K562 (cell line): ENCODE results near the gene RAE1. TPM values are rescaled to one million over a fixed set of nuclear protein-coding genes. Genes with fewer than 3 reads are reported as not detected.

Experiments used
- ATAC-seq: fragments of 200-7000 bp; cut with Tn5 transposase; 3 replicates; pipeline ENCODE4 v1.9.1; 2020; ENCODE audit warnings: moderate library complexity
- BruUV-seq: library from RNA; stranded (reverse); fragments of 400-500 nt; replicated peaks from 2 replicates; lab custom pipeline; 2021; lab: Mats Ljungman, UMichigan
- CTCF ChIA-PET: fragments of 300-600 bp; formaldehyde crosslinking; extraction: SDS; loops from one replicate; lab custom pipeline; 2021; ENCODE audit warnings: low intra/inter-chr PET ratio; lab: Yijun Ruan, JAX
- POLR2A ChIA-PET: fragments of 300-600, 350-650 bp; sonication (Branson Sonifier 250); formaldehyde crosslinking; extraction: SDS; loops from one replicate; lab custom pipeline; 2021; ENCODE audit warnings: antibody characterized with exemption, inconsistent platforms; lab: Yijun Ruan, JAX
- DNase-seq, 4 experiments: peaks; one replicate each; pipeline versions ENCODE4 v3.0.0 to v3.0.0-alpha.2; 2011 to 2018; ENCODE audit warnings: low spot score in 3 of 4, mixed read lengths in 3 of 4; ENCODE audit errors: extremely low read depth in 1 of 4
- FAIRE-seq: peaks from 2 replicates; lab custom pipeline; 2011; peaks lifted over from hg19 to GRCh38; lab: Jason Lieb, UNC
- H2AFZ ChIP-seq: 2 replicates; pipeline ENCODE4 v1.6.0; 2011; ENCODE audit warnings: low read depth, low read length, control low read depth, inconsistent platforms
- H3K27ac ChIP-seq: fragments of 200-600 bp; 3 replicates; pipeline ENCODE4 v1.8.0; 2011; ENCODE audit warnings: low read depth, mild to moderate bottlenecking, control low read depth, inconsistent platforms, low read length, moderate library complexity, mixed read lengths; ENCODE audit errors: extremely low read depth
- H3K27me3 ChIP-seq, 2 experiments: fragments of 300-600 bp in 1 of 2; 2 replicates in 1 of 2; 3 replicates in 1 of 2; pipeline versions ENCODE4 v1.6.0 to v1.8.0; 2011; ENCODE audit warnings: inconsistent platforms in 2 of 2, low read length in 2 of 2, mild to moderate bottlenecking in 1 of 2, mixed read lengths in 1 of 2, moderate library complexity in 1 of 2; ENCODE audit not compliant: control insufficient read depth in 2 of 2, insufficient read depth in 2 of 2
- H3K36me3 ChIP-seq: fragments of 300-600 bp; 3 replicates; pipeline ENCODE4 v1.8.0; 2011; ENCODE audit warnings: mild to moderate bottlenecking, low read length, inconsistent platforms; ENCODE audit not compliant: control insufficient read depth, insufficient read depth
- H3K4me1 ChIP-seq, 2 experiments: fragments of 200-600 bp in 1 of 2; replicated peaks in 1 of 2; 2 replicates in 1 of 2; 3 replicates in 1 of 2; pipeline versions ENCODE4 v1.5.1 to v1.8.0; 2011; ENCODE audit warnings: inconsistent platforms in 2 of 2, low read length in 2 of 2, mild to moderate bottlenecking in 1 of 2, mixed read lengths in 1 of 2, moderate library complexity in 1 of 2; ENCODE audit not compliant: control insufficient read depth in 2 of 2, insufficient read depth in 2 of 2
- H3K4me2 ChIP-seq: 2 replicates; pipeline ENCODE4 v1.6.1; 2011; ENCODE audit warnings: low read length, control low read depth, inconsistent platforms, mixed read lengths; ENCODE audit not compliant: insufficient read depth
- H3K4me3 ChIP-seq: fragments of 200-600 bp; sonication (generic), shearing (Covaris generic); 2 replicates; pipeline ENCODE4 v1.5.1; 2016; ENCODE audit warnings: control low read depth, inconsistent platforms
- H3K79me2 ChIP-seq: fragments of 200-600 bp; 3 replicates; pipeline ENCODE4 v1.8.0; 2011; ENCODE audit warnings: low read length, inconsistent platforms; ENCODE audit not compliant: control insufficient read depth, insufficient read depth
- H3K9ac ChIP-seq, 2 experiments: 2 replicates each; pipeline versions ENCODE4 v1.6.0 to v1.6.1; 2011; ENCODE audit warnings: low read depth in 2 of 2, low read length in 2 of 2, control low read depth in 1 of 2, inconsistent platforms in 1 of 2, mild to moderate bottlenecking in 1 of 2, mixed read lengths in 1 of 2; ENCODE audit not compliant: insufficient read depth in 1 of 2
- H3K9me1 ChIP-seq: one replicate; pipeline ENCODE4 v1.6.0; 2011; ENCODE audit warnings: inconsistent platforms, mild to moderate bottlenecking, low read length, moderate library complexity; ENCODE audit not compliant: control insufficient read depth, insufficient read depth
- H3K9me3 ChIP-seq: replicated peaks from 2 replicates; pipeline ENCODE4 v1.5.1; 2011; ENCODE audit warnings: low read depth, low read length, inconsistent platforms; ENCODE audit not compliant: control insufficient read depth, insufficient read depth
- H4K20me1 ChIP-seq: replicated peaks from 2 replicates; pipeline ENCODE4 v1.6.1; 2011; ENCODE audit warnings: low read length, inconsistent platforms, mixed read lengths; ENCODE audit not compliant: control insufficient read depth, insufficient read depth
- IRF9 ChIP-seq: fragments of 450-650 bp; IDR thresholded peaks from 2 replicates; pipeline ENCODE4 v1.6.1; 2016; ENCODE audit warnings: missing biosample characterization, missing genetic modification characterization
- JUN ChIP-seq, 2 experiments: sonication (generic) in 1 of 2; formaldehyde crosslinking in 1 of 2; IDR thresholded peaks; 2 replicates each; pipeline versions ENCODE4 v1.6.1 to v1.8.0; 2012 to 2022; ENCODE audit warnings: borderline replicate concordance in 2 of 2, mild to moderate bottlenecking in 2 of 2, improper control_type of control experiment in 1 of 2, low read depth in 1 of 2, low read length in 1 of 2, missing genetic modification reagents in 1 of 2
- JUNB ChIP-seq: fragments of 450-650 bp; formaldehyde crosslinking; conservative IDR thresholded peaks from 2 replicates; pipeline ENCODE4 v1.4.0; 2020; ENCODE audit warnings: mild to moderate bottlenecking
- KLF13 ChIP-seq: fragments of 450-650 bp; IDR thresholded peaks from 2 replicates; pipeline ENCODE4 v1.6.1; 2016; ENCODE audit warnings: missing genetic modification characterization, low read depth, mild to moderate bottlenecking, missing compliant biosample characterization, moderate library complexity, borderline replicate concordance
- NEUROD1 ChIP-seq: fragments of 150-350 bp; IDR thresholded peaks from 2 replicates; pipeline ENCODE4 v1.6.1; 2014; ENCODE audit warnings: borderline replicate concordance, low read length, low read depth; ENCODE audit not compliant: partially characterized antibody
- NFYB ChIP-seq: IDR thresholded peaks from 2 replicates; pipeline ENCODE4 v1.6.1; 2011; ENCODE audit warnings: mild to moderate bottlenecking, moderate library complexity; ENCODE audit not compliant: insufficient read length; ENCODE audit errors: extremely low read depth
- PHF21A ChIP-seq: fragments of 450-650 bp; IDR thresholded peaks from 2 replicates; pipeline ENCODE4 v1.6.1; 2017; ENCODE audit warnings: low read depth, borderline replicate concordance
- POLR2AphosphoS2 ChIP-seq: IDR thresholded peaks from 2 replicates; pipeline ENCODE4 v1.6.1; 2012; ENCODE audit warnings: low read length, improper control_type of control experiment
- POLR2G ChIP-seq: fragments of 200-400 bp; formaldehyde crosslinking; IDR thresholded peaks from 2 replicates; pipeline ENCODE4 v1.6.1; 2017; ENCODE audit warnings: low read depth, mild to moderate bottlenecking, antibody characterized with exemption, low read length, moderate library complexity
- PTRF ChIP-seq: fragments of 450-650 bp; IDR thresholded peaks from 2 replicates; pipeline ENCODE4 v1.6.1; 2016; ENCODE audit warnings: mild to moderate bottlenecking, missing genetic modification characterization, missing compliant biosample characterization
- SAP30 ChIP-seq: fragments of 200-600 bp; sonication (generic); IDR thresholded peaks from 2 replicates; pipeline ENCODE4 v1.6.1; 2012; ENCODE audit warnings: borderline replicate concordance, low read depth, mild to moderate bottlenecking, moderate library complexity, low read length, control low read depth, inconsistent platforms; ENCODE audit not compliant: insufficient read depth, poor library complexity, severe bottlenecking
- SRSF3 ChIP-seq: fragments of 200-400 bp; formaldehyde crosslinking; IDR thresholded peaks from 2 replicates; pipeline ENCODE4 v1.6.1; 2016; ENCODE audit warnings: mild to moderate bottlenecking, low read length, moderate library complexity; ENCODE audit not compliant: insufficient read depth
- TAF9B ChIP-seq: fragments of 450-650 bp; IDR thresholded peaks from 2 replicates; pipeline ENCODE4 v1.6.1; 2018; ENCODE audit warnings: mild to moderate bottlenecking; ENCODE audit not compliant: partially characterized antibody
- TGIF2 ChIP-seq: sonication (generic); formaldehyde crosslinking; IDR thresholded peaks from 2 replicates; pipeline ENCODE4 v1.8.1; 2022; ENCODE audit warnings: mild to moderate bottlenecking, missing genetic modification reagents, moderate library complexity
- THAP7 ChIP-seq: fragments of 250-450 bp; sonication (Bioruptor Pico); IDR thresholded peaks from 2 replicates; pipeline ENCODE4 v1.5.0; 2021
- ZBTB8A ChIP-seq: fragments of 450-650 bp; IDR thresholded peaks from 2 replicates; pipeline ENCODE4 v1.6.1; 2018; ENCODE audit warnings: mild to moderate bottlenecking, moderate library complexity; ENCODE audit not compliant: partially characterized antibody
- ZNF263 ChIP-seq: sonication (generic); formaldehyde crosslinking; IDR thresholded peaks from 2 replicates; pipeline ENCODE4 v1.8.0; 2022; ENCODE audit warnings: mild to moderate bottlenecking, missing genetic modification reagents, borderline replicate concordance
- ZNF311 ChIP-seq: fragments of 250-450 bp; sonication (Bioruptor Pico); IDR thresholded peaks from 2 replicates; pipeline ENCODE4 v1.4.0; 2020; ENCODE audit warnings: mild to moderate bottlenecking, moderate library complexity
- ZNF445 ChIP-seq: fragments of 250-450 bp; sonication (Bioruptor Pico); IDR thresholded peaks from 2 replicates; pipeline ENCODE4 v1.4.0; 2020; ENCODE audit warnings: low read depth, mild to moderate bottlenecking, moderate library complexity
- WGBS: fragments of 100-300 bp; shearing (Covaris generic); methylation state at CpG from one replicate; pipeline ENCODE4 v1.1.6; 2016; ENCODE audit warnings: low coverage, mixed read lengths; ENCODE audit not compliant: insufficient coverage; ENCODE audit errors: missing lambda C conversion rate; 5-methylcytosine and 5-hydroxymethylcytosine counted together
- in situ Hi-C: fragments of 300-500 bp; cut with MboI; formaldehyde crosslinking; loops from 4 replicates; pipeline ENCODE4 v1.15.0; 2018; ENCODE audit warnings: inconsistent platforms, mixed read lengths
- intact Hi-C: fragments of 100-400 bp; cut with micrococcal nuclease; formaldehyde crosslinking; loops from 2 replicates; pipeline ENCODE4 v1.14.2; 2022
- polyA plus RNA-seq, 8 experiments: library from polyadenylated mRNA; depleted of rRNA in 4 of 8; stranded (reverse) in 5 of 8; unstranded in 3 of 8; fragments of >200 nt; fragmentation: Nextera tagmentation in 2 of 8; fragmentation: Illumina TruSeq in 1 of 8; extraction: Ambion mirVana in 2 of 8; extraction: Trizol in 1 of 8; gene quantifications; 2 replicates each; pipeline versions ENCODE4 v1.2.1 to v1.2.3, GENCODE V29; 2011 to 2014; ENCODE audit warnings: inconsistent platforms in 1 of 8, missing spikeins in 1 of 8
- total RNA-seq, 7 experiments: library from RNA; depleted of rRNA in 6 of 7; stranded (reverse); fragments of >200 nt in 6 of 7; fragmentation: Illumina TruSeq in 2 of 7; extraction: Trizol in 2 of 7; gene quantifications; 2 replicates each; pipeline versions ENCODE4 v1.2.1 to v1.2.3, GENCODE V29; 2011 to 2021; ENCODE audit warnings: low replicate concordance in 1 of 7

RAE1 gene
- total and polyA plus RNA-seq, 9 of the 15 experiments (the other 6 are each of a cell fraction or from before 2014, with no cell fraction given): 33.7 to 248 (median 77.7) TPM

- Histone ChIP-seq H3K79me2 (peaks cover 77% of the 10 kb centered on the region), H3K4me1 (peaks cover 0 to 48% of the 10 kb centered on the region in 2 experiments; a peak in 2 of 5 replicates), H4K20me1 (peaks cover 35% of the 10 kb centered on the region), H3K27ac (no peak overlapping the region), H3K9ac (peak overlapping the region in 1 of 2 experiments; percentile 55; a peak in 2 of 4 replicates), H3K9me3 (no peaks in the 10 kb centered on the region), H2AFZ (no peak overlapping the region), H3K36me3 (peaks cover 98% of the 10 kb centered on the region; the same call in 2 of the 3 replicates), H3K4me3 (no peak overlapping the region), H3K27me3 (no peaks in the 10 kb centered on the region), H3K9me1 (no peaks in the 10 kb centered on the region), H3K4me2 (no peak overlapping the region)
- TF ChIP-seq SRSF3 (no peak), THAP7 (CRISPR knock-in tag) (no peak), ZNF311 (CRISPR knock-in tag) (no peak), TAF9B (no peak), PTRF (tag) (no peak), POLR2AphosphoS2 (no peak), ZBTB8A (no peak), NEUROD1 (no peak), PHF21A (no peak), SAP30 (no peak), IRF9 (tag) (no peak), JUNB (CRISPR knock-in tag) (no peak), NFYB (no peak), JUN (IDR thresholded peaks at IDR 0.05; ENCODE audit: borderline replicate concordance, low read depth, low read length) (no peak), JUN (CRISPR knock-in tag; IDR thresholded peaks at IDR 0.05; ENCODE audit: borderline replicate concordance) (no peak), ZNF263 (CRISPR knock-in tag) (no peak), ZNF445 (CRISPR knock-in tag) (no peak), POLR2G (no peak), TGIF2 (CRISPR knock-in tag) (no peak), KLF13 (tag) (no peak)
- FAIRE-seq (no peak), ATAC-seq (no peak), DNase-seq (no peak)
- ChIA-PET POLR2A (interaction anchor here (0.5 to 3.2 kb wide), 7 partner anchors 7 to 997 kb away, joined by 3 to 20 read pairs (median 3); partner anchors contain the start of gene RBM38), CTCF (interaction anchor here (0.6 kb wide), 1 partner anchor 46 kb away, joined by 3 read pairs; no protein-coding TSS in a partner anchor)
- no TSS peak for BruUV-seq
- 87% methylated on average over 20 of the region's 21 CpGs for WGBS
- in situ Hi-C loops (loop anchor here (25.0 kb wide), 1 partner anchor 813 kb away; no protein-coding TSS in a partner anchor), intact Hi-C loops (no loop called here)
Observed at GRCh38 chr20:57399587-57400155, 48.6 kb downstream of the RAE1 start.
